Bronchial epithelial cell (primary cell): Measurements from ENCODE around the gene HCN2. TPM values are rescaled to one million over a fixed set of nuclear protein-coding genes. Genes with fewer than 3 reads are reported as not detected.

Experiments used
- DNase-seq: peaks from one replicate; pipeline ENCODE4 v3.0.0-alpha.2; 2010; ENCODE audit warnings: low read depth
- FAIRE-seq: peaks from 2 replicates; lab custom pipeline; 2011; peaks lifted over from hg19 to GRCh38; lab: Jason Lieb, UNC
- H3K27me3 ChIP-seq: 2 replicates; pipeline ENCODE4 v1.5.1; 2011; ENCODE audit warnings: low read length; ENCODE audit not compliant: control insufficient read depth, insufficient read depth
- H3K36me3 ChIP-seq: 2 replicates; pipeline ENCODE4 v1.5.1; 2011; ENCODE audit warnings: low read length; ENCODE audit not compliant: control insufficient read depth, insufficient read depth
- H3K4me3 ChIP-seq: 2 replicates; pipeline ENCODE4 v1.5.1; 2011; ENCODE audit warnings: mild to moderate bottlenecking, low read depth, low read length, control low read depth
- total RNA-seq: library from RNA; depleted of rRNA; stranded (reverse); fragments of >200 nt; gene quantifications from 2 replicates; pipeline ENCODE4 v1.2.1, GENCODE V29; 2014
- TF ChIP-seq, protein P1 (sequence below): IDR thresholded peaks from 2 replicates; pipeline ENCODE4 v1.5.1; 2011; ENCODE audit warnings: mild to moderate bottlenecking, moderate library complexity, low read length, control low read depth, inconsistent platforms; ENCODE audit not compliant: insufficient read depth, severe bottlenecking

The HCN2 gene
- total RNA-seq, result under 0.01 and 0.51 TPM in 2 replicates

DNA sequence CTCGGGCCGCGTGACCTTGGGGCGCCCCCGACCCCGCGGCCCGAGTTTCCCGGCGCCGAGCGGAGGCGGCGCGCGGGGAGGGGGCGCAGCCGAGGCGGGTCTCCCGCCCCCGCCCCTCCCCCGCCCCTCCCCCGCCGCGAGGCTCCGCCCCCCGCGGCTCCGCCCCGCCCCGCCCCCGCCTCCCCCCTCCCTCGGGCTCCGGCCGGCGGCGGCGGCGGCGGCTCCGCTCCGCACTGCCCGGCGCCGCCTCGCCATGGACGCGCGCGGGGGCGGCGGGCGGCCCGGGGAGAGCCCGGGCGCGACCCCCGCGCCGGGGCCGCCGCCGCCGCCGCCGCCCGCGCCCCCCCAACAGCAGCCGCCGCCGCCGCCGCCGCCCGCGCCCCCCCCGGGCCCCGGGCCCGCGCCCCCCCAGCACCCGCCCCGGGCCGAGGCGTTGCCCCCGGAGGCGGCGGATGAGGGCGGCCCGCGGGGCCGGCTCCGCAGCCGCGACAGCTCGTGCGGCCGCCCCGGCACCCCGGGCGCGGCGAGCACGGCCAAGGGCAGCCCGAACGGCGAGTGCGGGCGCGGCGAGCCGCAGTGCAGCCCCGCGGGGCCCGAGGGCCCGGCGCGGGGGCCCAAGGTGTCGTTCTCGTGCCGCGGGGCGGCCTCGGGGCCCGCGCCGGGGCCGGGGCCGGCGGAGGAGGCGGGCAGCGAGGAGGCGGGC is at the start of gene HCN2:
Gene HCN2, plus strand, starts transcription at position 189 of the 703 bp plus-strand sequence. Its CDS starts 65 bp downstream, at position 254.
- Histone ChIP-seq H3K4me3 (no peak within 1 kb of the TSS), H3K36me3 (no peaks in the 10 kb centered on the region), H3K27me3 (peaks cover 7% of the 10 kb centered on the region)
- DNase-seq, result no peak
- no peak for FAIRE-seq
- TF ChIP-seq, protein P1, sequence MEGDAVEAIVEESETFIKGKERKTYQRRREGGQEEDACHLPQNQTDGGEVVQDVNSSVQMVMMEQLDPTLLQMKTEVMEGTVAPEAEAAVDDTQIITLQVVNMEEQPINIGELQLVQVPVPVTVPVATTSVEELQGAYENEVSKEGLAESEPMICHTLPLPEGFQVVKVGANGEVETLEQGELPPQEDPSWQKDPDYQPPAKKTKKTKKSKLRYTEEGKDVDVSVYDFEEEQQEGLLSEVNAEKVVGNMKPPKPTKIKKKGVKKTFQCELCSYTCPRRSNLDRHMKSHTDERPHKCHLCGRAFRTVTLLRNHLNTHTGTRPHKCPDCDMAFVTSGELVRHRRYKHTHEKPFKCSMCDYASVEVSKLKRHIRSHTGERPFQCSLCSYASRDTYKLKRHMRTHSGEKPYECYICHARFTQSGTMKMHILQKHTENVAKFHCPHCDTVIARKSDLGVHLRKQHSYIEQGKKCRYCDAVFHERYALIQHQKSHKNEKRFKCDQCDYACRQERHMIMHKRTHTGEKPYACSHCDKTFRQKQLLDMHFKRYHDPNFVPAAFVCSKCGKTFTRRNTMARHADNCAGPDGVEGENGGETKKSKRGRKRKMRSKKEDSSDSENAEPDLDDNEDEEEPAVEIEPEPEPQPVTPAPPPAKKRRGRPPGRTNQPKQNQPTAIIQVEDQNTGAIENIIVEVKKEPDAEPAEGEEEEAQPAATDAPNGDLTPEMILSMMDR, result no peak

DNA sequence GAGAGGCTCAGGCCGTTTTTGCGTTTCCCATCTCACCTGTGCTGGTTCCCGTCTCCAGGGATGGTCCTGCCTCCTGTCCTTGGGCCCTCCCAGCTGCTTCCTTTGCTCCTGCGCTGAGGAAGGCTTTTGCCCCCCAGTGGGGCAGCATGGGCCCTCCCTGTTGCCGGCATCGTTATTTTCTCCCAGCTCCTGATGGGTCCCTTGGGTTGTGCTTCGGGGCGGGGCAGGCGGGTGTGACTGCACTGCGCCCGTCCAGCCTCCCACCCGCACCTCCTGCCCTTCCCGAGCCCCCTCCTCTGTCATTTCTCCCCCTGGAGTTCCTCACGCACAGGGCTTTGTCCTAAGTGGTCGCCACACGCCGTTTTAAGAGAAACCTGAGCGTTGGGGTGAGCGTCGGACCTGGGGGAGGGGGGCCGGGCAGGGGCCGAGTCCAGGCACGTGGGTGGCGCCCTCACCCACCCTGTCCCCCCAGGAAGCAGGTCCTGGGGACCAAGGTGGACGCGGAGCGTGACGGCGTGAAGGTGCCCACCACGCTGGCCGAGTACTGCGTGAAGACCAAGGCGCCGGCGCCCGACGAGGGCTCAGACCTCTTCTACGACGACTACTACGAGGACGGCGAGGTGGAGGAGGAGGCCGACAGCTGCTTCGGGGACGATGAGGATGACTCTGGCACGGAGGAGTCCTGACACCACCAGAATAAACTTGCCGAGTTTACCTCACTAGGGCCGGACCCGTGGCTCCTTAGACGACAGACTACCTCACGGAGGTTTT is 48.6 kb upstream of the HCN2 start:
- no peak for DNase-seq
- TF ChIP-seq, protein P1, result no peak
- FAIRE-seq, result no peak
- Histone ChIP-seq H3K27me3 (no peaks in the 10 kb centered on the region), H3K36me3 (peaks cover 21% of the 10 kb centered on the region), H3K4me3 (no peak overlapping the region)

DNA sequence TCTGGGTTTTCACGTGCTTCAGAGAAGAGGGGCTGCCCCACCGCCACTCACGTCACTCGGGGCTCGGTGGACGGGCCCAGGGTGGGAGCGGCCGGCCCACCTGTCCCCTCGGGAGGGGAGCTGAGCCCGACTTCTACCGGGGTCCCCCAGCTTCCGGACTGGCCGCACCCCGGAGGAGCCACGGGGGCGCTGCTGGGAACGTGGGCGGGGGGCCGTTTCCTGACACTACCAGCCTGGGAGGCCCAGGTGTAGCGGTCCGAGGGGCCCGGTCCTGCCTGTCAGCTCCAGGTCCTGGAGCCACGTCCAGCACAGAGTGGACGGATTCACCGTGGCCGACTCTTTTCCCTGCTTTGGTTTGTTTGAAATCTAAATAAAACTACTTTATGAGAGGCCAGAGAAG is 48.0 kb upstream of the HCN2 start:
- H3K36me3 ChIP-seq, result peaks cover 15% of the 10 kb centered on the region
- no peak for FAIRE-seq

DNA sequence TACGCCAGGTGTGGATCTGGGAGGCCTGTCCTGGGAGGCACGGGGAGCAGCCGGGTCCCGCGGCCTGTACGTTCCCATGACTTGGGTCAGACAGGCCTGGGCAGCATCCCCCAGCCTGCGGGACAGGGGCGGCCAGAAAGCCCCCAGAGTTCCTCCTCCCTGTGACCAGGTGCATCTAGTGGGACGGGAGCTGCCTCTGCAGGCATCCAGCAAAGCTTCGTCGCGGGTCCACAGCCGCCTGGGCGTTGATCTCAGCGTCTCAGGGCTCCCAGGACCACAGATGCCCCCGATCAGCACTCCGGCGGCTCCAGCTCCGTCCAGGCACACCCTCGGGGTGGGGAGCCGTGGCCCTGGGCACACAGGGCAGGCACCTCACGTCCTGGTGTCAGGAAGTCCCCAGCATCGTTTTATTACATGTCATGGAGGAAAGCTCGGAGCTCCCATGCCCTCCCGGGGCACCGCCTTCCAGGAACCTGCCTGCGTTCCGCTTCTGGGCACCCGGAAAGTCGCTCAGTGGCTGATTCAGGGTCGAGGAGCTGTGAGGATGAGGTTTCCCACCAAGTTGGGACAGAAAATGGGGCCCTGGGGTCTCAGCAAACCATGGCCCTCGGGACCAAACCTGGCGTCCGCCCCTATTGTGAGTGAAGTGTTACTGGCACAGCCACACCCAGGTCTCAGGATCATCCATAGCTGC is 47.4 kb upstream of the HCN2 start:
- TF ChIP-seq, protein P1, result no peak

More for the DNA sequence above, 48.0 kb upstream of the HCN2 start:
- no peak overlapping the region for H3K4me3 ChIP-seq
- no peaks in the 10 kb centered on the region for H3K27me3 ChIP-seq
- TF ChIP-seq, protein P1, result no peak
- DNase-seq, result no peak

GRCh38 chr19:543910-544608 is 45.6 kb upstream of the HCN2 start, which contains the start of gene GZMM:
GZMM (plus strand) TSS chr19:544053; CDS start chr19:544072, 19 bp downstream.
- no peak for FAIRE-seq
- TF ChIP-seq, protein P1, result no peak
- no peak for DNase-seq
- Histone ChIP-seq H3K27me3 (no peaks in the 10 kb centered on the region), H3K4me3 (no peak within 1 kb of the TSS), H3K36me3 (peaks cover 7% of the 10 kb centered on the region)

More for the DNA sequence above, 47.4 kb upstream of the HCN2 start:
- Histone ChIP-seq H3K27me3 (no peaks in the 10 kb centered on the region), H3K36me3 (peaks cover 12% of the 10 kb centered on the region), H3K4me3 (no peak overlapping the region)
- FAIRE-seq (no peak), DNase-seq (no peak)
